ENCODE data around the gene BEGAIN.

DNA sequence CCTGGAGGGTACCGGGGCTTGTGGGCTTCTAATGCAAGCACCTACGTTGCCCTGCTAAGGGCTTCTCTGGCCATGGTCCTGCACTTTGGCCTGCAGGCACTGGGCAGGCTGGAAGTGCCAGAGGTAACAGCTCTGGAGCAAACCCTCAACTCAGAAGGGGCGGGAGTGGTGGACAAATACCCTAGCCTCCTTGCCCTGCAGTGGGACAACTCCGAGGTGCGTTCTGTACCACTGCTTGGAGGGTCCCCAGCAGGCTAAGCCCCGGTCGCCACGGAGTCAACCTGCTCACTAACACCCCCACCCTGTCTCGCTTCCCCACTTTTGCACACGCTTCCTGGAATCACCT lies 20.4 kb upstream of the BEGAIN start:
- TF ChIP-seq, protein P1, sequence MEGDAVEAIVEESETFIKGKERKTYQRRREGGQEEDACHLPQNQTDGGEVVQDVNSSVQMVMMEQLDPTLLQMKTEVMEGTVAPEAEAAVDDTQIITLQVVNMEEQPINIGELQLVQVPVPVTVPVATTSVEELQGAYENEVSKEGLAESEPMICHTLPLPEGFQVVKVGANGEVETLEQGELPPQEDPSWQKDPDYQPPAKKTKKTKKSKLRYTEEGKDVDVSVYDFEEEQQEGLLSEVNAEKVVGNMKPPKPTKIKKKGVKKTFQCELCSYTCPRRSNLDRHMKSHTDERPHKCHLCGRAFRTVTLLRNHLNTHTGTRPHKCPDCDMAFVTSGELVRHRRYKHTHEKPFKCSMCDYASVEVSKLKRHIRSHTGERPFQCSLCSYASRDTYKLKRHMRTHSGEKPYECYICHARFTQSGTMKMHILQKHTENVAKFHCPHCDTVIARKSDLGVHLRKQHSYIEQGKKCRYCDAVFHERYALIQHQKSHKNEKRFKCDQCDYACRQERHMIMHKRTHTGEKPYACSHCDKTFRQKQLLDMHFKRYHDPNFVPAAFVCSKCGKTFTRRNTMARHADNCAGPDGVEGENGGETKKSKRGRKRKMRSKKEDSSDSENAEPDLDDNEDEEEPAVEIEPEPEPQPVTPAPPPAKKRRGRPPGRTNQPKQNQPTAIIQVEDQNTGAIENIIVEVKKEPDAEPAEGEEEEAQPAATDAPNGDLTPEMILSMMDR (IDR thresholded peaks at IDR 0.05; ENCODE audit: borderline replicate concordance, extremely low read depth, low read length, poor library complexity, severe bottlenecking) = no peak
- TF ChIP-seq EZH2 (IDR thresholded peaks at IDR 0.05; ENCODE audit: borderline replicate concordance, low read depth, low read length, severe bottlenecking) = no peak

All from DND-41 (cell line).